ENCODE data around the gene ARMC9.

DNA sequence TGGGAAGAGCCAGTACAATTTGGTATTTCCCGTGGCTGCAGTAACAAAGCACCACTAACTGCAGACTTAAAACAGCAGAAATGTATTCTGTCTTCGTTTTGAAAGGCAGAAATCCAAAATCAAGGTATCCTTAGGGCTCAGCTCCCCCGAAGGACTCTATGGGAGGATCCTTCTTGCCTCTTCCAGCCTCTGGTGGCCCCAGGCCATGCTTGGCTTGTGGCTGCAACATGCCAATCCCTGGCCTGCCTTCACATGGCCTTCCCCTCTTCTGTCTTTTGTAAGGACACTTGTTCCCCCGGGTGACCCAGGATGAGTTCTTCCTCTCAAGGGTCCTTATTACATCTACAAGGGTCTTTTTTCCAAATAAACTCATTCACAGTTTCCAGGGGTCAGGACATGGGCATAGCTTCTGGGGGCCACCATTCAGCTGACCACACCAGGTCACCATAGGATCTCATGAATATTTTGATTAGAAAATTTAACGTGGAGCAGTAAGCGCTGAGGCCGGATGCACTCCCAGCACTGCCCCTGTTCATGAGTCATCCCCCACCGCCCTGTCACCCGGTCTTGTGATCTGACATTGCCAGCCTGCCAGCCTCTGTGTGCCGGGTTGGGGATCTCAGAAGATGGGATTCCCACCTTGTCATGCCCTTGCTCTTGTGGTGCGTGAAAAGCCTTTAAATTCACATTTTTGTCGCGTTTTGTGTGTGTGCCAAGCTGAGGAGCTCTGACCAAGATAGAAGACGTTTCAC lies 135.9 kb downstream of the ARMC9 start:
- TF ChIP-seq, protein P1, sequence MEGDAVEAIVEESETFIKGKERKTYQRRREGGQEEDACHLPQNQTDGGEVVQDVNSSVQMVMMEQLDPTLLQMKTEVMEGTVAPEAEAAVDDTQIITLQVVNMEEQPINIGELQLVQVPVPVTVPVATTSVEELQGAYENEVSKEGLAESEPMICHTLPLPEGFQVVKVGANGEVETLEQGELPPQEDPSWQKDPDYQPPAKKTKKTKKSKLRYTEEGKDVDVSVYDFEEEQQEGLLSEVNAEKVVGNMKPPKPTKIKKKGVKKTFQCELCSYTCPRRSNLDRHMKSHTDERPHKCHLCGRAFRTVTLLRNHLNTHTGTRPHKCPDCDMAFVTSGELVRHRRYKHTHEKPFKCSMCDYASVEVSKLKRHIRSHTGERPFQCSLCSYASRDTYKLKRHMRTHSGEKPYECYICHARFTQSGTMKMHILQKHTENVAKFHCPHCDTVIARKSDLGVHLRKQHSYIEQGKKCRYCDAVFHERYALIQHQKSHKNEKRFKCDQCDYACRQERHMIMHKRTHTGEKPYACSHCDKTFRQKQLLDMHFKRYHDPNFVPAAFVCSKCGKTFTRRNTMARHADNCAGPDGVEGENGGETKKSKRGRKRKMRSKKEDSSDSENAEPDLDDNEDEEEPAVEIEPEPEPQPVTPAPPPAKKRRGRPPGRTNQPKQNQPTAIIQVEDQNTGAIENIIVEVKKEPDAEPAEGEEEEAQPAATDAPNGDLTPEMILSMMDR (IDR thresholded peaks at IDR 0.05 in 2 of 3, conservative IDR thresholded peaks at IDR 0.05 in 1 of 3; ENCODE audit: borderline replicate concordance in 1 of 3, insufficient read depth in 1 of 3, low read depth in 2 of 3, low read length in 2 of 3): no peak
- TF ChIP-seq, protein P2, sequence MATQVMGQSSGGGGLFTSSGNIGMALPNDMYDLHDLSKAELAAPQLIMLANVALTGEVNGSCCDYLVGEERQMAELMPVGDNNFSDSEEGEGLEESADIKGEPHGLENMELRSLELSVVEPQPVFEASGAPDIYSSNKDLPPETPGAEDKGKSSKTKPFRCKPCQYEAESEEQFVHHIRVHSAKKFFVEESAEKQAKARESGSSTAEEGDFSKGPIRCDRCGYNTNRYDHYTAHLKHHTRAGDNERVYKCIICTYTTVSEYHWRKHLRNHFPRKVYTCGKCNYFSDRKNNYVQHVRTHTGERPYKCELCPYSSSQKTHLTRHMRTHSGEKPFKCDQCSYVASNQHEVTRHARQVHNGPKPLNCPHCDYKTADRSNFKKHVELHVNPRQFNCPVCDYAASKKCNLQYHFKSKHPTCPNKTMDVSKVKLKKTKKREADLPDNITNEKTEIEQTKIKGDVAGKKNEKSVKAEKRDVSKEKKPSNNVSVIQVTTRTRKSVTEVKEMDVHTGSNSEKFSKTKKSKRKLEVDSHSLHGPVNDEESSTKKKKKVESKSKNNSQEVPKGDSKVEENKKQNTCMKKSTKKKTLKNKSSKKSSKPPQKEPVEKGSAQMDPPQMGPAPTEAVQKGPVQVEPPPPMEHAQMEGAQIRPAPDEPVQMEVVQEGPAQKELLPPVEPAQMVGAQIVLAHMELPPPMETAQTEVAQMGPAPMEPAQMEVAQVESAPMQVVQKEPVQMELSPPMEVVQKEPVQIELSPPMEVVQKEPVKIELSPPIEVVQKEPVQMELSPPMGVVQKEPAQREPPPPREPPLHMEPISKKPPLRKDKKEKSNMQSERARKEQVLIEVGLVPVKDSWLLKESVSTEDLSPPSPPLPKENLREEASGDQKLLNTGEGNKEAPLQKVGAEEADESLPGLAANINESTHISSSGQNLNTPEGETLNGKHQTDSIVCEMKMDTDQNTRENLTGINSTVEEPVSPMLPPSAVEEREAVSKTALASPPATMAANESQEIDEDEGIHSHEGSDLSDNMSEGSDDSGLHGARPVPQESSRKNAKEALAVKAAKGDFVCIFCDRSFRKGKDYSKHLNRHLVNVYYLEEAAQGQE (IDR thresholded peaks at IDR 0.05; ENCODE audit: low read depth): no peak
- TF ChIP-seq EZH2phosphoT487 (IDR thresholded peaks at IDR 0.05; ENCODE audit: borderline replicate concordance): no peak
- TF ChIP-seq POLR2A (IDR thresholded peaks at IDR 0.05; ENCODE audit: borderline replicate concordance, extremely low read depth, insufficient read depth, insufficient read length): no peak
- TF ChIP-seq, protein P3, sequence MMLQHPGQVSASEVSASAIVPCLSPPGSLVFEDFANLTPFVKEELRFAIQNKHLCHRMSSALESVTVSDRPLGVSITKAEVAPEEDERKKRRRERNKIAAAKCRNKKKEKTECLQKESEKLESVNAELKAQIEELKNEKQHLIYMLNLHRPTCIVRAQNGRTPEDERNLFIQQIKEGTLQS (IDR thresholded peaks at IDR 0.05): no peak
- no peak for TF ChIP-seq RAD21 (IDR thresholded peaks at IDR 0.05; ENCODE audit: low read depth)
- TF ChIP-seq CEBPB (IDR thresholded peaks at IDR 0.05; ENCODE audit: low read depth): no peak
